Lower leg skin (tissue), 4 donors: Measurements from ENCODE around the gene PTRH1. TPM values are rescaled to one million over a fixed set of nuclear protein-coding genes. Genes with fewer than 3 reads are reported as not detected.

Experiments used
- DNase-seq, 2 donors: peaks; one replicate each; pipeline ENCODE4 v3.0.0-alpha.2; 2019; ENCODE audit warnings: low spot score in 2 of 2
- H3K4me3 ChIP-seq: fragments of 200-600 bp; sonication (generic); 2 replicates; pipeline ENCODE4 v1.5.1; 2017; ENCODE audit warnings: mild to moderate bottlenecking, low read depth; ENCODE audit not compliant: poor library complexity, severe bottlenecking
- CTCF ChIP-seq, 3 donors: fragments of 450-650 bp; IDR thresholded peaks; one replicate each; pipeline ENCODE4 v1.5.1; 2016; ENCODE audit warnings: antibody characterized with exemption in 3 of 3, mild to moderate bottlenecking in 3 of 3, moderate library complexity in 2 of 3
- POLR2A ChIP-seq, 2 donors: fragments of 450-650 bp; IDR thresholded peaks; one replicate each; pipeline ENCODE4 v1.6.1; 2016 to 2017; ENCODE audit warnings: antibody characterized with exemption in 2 of 2, mild to moderate bottlenecking in 1 of 2, moderate library complexity in 1 of 2
- WGBS, 2 donors: methylation state at CpG; one replicate each; pipeline ENCODE4 v1.1.5; 2018; 5-methylcytosine and 5-hydroxymethylcytosine counted together
- intact Hi-C: fragments of 100-400 bp; cut with DNase I; formaldehyde crosslinking; loops from one replicate; pipeline ENCODE4 v1.15.0; 2023; ENCODE audit warnings: low total_unique reads
- total RNA-seq, 4 donors: library from RNA; depleted of rRNA; stranded (reverse); fragments of >200 nt; gene quantifications; one replicate each; pipeline ENCODE4 v1.1.0, GENCODE V29; 2016

Gene PTRH1
- total RNA-seq, 4 donors from 2014 or later: 28.2 to 71.8 (median 52.3) TPM

DNA sequence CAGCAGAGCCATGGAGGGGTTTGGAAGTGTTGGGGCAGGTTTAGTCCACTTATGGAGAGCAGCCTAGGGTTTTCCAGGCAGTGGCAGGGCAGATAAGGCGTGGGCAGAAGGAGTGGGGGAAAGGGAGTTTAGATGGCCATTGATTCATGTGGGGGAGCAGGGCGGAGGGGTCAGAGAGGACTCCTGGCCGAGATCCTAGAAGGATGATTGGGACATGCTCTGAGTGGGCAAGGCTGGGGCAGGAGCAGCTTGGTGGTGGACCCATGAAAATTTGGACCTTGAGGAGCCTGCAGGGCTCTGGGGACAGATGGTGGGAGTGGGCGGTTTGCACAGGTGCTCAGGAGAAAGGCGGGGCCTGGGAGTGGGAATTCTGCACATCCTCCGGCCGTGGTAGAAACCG is 37.7 kb upstream of the PTRH1 start:
- H3K4me3 ChIP-seq: no peak overlapping the region
- 82 to 88% methylated on average over 5 to 8 of the region's 8 CpGs for WGBS, 2 donors
- no peak for DNase-seq
- intact Hi-C loops: no loop called here
- TF ChIP-seq CTCF (IDR thresholded peaks at IDR 0.05) (no peak), POLR2A (IDR thresholded peaks at IDR 0.05) (no peak)

- no peak overlapping the region for H3K4me3 ChIP-seq
- intact Hi-C loops: no loop called here
- no peak for DNase-seq
- no peak for TF ChIP-seq CTCF (IDR thresholded peaks at IDR 0.05)
- TF ChIP-seq POLR2A (IDR thresholded peaks at IDR 0.05): no peak
- 33 to 45% methylated on average over 10 of the region's 10 CpGs for WGBS, 2 donors
Observed at GRCh38 chr9:127751269-127752054, 36.0 kb upstream of the PTRH1 start.

DNA sequence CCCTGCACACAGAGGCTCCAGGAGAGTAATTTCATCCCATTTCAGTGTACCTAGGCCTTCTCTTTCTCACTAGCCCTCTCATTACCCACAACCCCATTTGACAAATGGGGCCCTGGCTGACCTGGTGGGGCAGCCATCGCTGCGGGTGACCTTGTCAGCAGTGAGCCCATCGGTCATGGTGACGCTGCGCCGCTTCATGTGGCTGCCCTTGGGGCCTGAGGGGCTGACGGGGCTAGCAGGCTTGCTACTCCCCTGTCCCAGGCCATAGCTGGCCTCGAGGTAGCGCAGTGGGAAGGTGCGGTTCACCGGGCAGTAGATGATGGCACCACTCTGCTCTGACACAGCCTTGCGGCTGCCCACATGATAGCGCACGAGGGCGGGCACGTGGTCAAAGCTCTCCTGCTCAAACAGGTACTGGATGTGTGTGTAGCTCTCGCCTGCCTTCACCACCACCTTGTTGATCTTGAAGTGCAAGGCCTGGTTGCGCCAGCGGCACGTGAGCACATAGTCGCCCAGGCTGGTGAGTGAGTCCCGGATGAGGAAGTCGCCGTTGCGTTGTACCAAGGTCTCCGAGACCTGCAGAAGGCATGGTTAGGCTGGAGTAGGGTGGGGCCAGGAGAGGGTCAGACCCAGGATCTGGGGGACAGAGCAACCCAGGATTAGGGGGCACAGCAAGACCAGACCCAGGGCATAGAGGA is 33.8 kb upstream of the PTRH1 start:
- WGBS, 2 donors: 94 to 95% methylated on average over 23 to 24 of the region's 26 CpGs
- intact Hi-C loops: no loop called here
- DNase-seq: no peak
- no peak for TF ChIP-seq POLR2A (IDR thresholded peaks at IDR 0.05)
- TF ChIP-seq CTCF (IDR thresholded peaks at IDR 0.05): no peak
- no peak overlapping the region for H3K4me3 ChIP-seq

- intact Hi-C loops: no loop called here
- TF ChIP-seq POLR2A (IDR thresholded peaks at IDR 0.05) (no peak), CTCF (IDR thresholded peaks at IDR 0.05) (no peak)
- no peak overlapping the region for H3K4me3 ChIP-seq
- DNase-seq: no peak
- 79 to 80% methylated on average over 14 to 15 of the region's 15 CpGs for WGBS, 2 donors
Observed at GRCh38 chr9:127746959-127747569, 31.6 kb upstream of the PTRH1 start.

DNA sequence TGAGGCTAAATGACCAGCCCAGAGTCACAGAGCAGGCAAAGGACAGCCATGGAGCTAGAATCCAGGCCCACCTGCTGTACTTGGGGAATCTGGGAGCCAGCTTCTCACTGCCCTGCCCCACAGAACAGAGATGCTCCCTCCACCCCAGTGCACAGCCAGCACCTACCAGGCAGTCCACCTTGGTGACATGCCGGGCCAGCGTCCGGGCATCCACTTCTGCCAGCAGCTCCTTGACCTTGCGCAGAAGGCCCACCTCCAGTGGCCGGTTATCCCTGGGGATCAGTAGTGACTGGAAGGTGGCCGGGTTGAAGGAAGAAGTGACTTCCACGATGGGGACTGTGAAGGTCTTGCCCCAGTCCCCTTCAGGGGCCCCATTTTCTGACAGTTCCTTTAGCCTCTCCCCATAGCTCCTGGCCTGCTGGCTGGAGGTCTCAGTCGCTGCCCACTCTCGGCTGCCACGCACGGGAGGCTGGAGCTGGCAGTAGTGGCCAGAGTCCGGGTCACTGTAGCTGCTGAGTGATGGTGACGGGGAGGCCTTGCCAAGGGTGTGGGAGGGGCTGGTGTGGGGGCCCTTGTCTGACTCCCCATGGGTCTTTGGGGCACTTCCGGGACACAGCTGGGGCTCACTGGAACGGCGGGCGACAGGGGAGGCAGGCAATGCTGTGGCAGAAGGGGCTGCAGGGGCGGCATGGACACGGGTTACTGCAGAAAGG is 29.1 kb upstream of the PTRH1 start:
- intact Hi-C loops: no loop called here
- WGBS, 2 donors: 93 to 94% methylated on average over 16 to 19 of the region's 19 CpGs
- no peak for DNase-seq

More for the DNA sequence above, 29.1 kb upstream of the PTRH1 start:
- H3K4me3 ChIP-seq: no peak overlapping the region
- TF ChIP-seq CTCF (IDR thresholded peaks at IDR 0.05): no peak
- TF ChIP-seq POLR2A (IDR thresholded peaks at IDR 0.05): no peak
